DMS 273 treated with DMSO at 0.1 percent for 48 hours (cell line): ENCODE results near the gene SCFD2.
"Not testable (repeated sequence)": the region's sequence is repeated elsewhere in the genome, so short reads cannot be mapped to it uniquely, and the experiment has no call there.

Experiments
- DNase-seq: peaks from one replicate; lab custom pipeline; 2025; lab: John Stamatoyannopoulos, UW

SCFD2 gene

GRCh38 chr4:53346392-53346791, 19.5 kb downstream of the SCFD2 start:
- not testable (repeated sequence) for DNase-seq

DNA sequence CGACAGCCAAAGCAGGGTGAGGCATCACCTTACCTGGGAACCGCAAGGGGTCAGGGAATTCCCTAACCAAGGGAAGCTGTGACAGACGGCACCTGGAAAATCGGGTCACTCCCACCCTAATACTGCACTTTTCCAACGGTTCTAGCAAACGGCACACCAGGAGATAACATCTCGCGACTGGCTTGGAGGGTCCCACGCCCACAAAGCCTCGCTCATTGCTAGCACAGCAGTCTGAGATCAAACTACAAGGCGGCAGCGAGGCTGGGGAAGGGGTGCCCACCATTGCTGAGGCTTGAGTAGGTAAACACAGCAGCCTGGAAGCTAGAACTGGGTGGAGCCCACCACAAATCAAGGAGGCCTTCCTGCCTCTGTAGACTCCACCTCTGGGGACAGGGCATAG, 25.7 kb downstream of the SCFD2 start:
- not testable (repeated sequence) for DNase-seq

- DNase-seq: not testable (repeated sequence)
Observed at GRCh38 chr4:53334916-53335315, 30.9 kb downstream of the SCFD2 start.

- no peak for DNase-seq
Observed at GRCh38 chr4:53326535-53326934, 39.3 kb downstream of the SCFD2 start.

DNA sequence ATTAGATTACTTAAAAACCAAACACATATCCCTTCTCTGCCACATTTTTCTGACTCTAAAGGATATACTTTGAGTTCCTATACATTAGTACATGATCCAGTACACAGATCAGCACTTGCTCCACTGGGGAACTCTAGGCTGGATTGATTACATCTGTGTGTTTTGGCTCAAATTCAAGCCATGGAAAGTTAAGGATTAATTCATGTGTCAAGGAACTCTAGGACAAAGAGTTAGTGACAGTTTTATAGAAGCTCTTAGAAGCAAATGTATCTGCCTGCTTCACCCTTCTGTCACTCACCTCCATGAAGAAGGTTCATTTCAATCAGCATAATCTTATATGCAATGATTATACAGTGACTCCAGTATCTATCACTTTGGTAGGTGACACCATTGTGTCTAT, 43.2 kb downstream of the SCFD2 start:
- DNase-seq: no peak

GRCh38 chr4:53321984-53322289, 43.9 kb downstream of the SCFD2 start:
- no peak for DNase-seq

- no peak for DNase-seq
Observed at GRCh38 chr4:53321151-53321983, 44.5 kb downstream of the SCFD2 start.

- DNase-seq: no peak
Observed at GRCh38 chr4:53315300-53315699, 50.6 kb downstream of the SCFD2 start.

- no peak for DNase-seq
Observed at GRCh38 chr4:53314252-53314651, 51.6 kb downstream of the SCFD2 start.

DNA sequence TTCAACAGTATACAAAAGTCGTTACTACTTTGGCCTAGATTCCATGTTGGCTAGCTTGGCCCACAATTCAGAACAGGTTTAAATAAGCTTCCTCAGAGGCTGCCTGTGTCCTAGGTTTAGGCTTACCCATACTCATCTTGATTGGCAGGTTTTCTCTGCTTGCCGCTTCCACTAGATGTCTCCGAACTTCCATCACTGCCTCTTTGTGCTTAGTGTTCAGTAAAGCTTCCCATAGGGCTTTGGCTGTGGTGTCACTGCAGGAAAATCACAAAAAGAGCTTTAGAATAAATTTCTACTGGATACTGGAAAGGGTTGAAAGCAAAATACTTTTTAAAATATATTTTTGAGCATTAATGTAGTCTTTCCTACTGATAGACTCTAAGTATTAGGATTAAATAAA, 52.4 kb downstream of the SCFD2 start:
- DNase-seq: no peak

GRCh38 chr4:53309321-53310040, 56.4 kb downstream of the SCFD2 start:
- no peak for DNase-seq

GRCh38 chr4:53307819-53308780, 57.8 kb downstream of the SCFD2 start:
- DNase-seq: no peak

GRCh38 chr4:53307210-53307609, 58.7 kb downstream of the SCFD2 start:
- no peak for DNase-seq

DNA sequence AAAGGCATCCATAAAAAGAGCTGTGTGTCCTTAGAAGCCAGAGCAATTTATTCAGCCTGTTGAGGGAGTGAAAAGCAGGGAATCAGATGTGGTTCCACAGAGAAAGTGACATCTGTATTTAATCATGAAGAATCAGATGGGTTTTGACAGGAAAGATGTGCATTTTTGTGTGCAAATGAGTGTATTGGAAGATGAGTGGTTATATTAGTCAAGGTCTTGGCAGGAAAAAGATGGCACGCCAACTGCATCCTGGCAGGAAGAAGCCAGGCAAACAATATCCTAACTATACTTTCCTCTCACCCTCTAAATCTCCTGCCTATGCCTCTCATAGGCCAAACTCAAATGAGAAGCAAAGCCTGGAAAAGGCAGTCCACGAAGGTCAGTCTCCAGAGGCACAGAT, 59.1 kb downstream of the SCFD2 start:
- no peak for DNase-seq

DNA sequence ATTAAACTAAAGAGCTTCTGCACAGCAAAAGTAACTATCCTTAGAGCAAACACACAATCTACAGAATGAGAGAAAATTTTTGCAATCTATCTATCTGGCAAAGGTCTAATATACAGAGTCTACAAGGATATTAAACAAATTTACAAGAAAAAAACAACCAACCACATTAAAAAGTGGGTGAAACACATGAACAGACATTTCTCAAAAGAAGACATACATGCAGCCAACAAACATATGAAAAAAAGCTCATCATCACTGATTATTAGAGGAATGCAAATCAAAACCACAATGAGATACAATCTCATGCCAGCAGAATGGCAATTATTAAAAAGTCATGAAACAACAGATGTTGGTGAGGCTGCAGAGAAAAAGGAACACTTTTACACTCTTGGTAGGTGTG, 73.7 kb downstream of the SCFD2 start:
- not testable (repeated sequence) for DNase-seq

GRCh38 chr4:53281438-53281837, 84.4 kb downstream of the SCFD2 start:
- DNase-seq: peak; percentile 12

DNA sequence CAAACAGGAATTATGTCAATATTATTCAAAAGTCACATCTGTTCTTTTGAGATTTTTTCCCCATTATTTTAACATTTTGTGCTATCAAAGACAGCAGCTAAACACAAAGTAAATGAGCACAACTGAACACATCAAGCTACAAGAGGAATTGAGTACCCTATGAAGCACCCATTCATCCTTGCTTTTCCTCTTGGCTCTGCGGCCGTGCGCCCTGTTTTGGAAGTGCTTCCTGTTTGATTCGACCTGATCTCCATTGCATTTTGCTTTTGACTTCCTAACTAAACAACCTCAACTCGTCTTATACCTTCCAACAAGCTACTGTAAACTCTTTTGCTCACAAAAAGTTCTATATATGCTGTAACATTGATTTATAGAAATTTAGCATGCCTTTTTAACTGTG, 85.0 kb downstream of the SCFD2 start:
- DNase-seq: no peak

DNA sequence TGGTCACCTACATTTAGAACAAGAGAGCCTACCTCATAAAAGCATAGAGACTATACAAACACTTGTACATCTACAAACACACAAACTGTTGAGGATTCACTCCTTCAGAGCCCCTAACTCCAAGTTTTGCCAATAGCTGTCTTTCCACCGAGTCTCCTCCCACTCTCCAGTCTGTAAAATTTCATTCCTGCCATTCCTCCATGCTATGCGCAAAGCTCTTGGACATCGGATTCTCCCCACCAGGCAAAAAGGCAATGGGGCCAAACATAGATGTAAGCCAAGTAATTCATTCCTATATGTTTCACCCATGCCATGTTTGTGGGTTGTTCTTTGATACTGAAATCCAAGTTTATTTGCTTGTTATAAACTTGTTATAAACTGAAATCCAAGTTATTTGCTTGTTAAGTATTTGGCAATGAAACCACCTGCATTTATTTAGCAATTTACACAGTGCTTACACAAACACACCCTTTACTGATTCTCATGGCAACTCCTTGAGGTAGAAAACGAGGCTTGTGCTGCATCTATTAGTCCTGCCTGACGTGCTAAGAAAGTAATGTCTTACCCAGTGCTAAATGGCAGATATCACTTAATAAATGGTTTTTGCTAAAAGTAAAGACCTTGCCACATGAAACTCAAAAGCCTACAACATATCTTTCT, 91.1 kb downstream of the SCFD2 start:
- DNase-seq: no peak

DNA sequence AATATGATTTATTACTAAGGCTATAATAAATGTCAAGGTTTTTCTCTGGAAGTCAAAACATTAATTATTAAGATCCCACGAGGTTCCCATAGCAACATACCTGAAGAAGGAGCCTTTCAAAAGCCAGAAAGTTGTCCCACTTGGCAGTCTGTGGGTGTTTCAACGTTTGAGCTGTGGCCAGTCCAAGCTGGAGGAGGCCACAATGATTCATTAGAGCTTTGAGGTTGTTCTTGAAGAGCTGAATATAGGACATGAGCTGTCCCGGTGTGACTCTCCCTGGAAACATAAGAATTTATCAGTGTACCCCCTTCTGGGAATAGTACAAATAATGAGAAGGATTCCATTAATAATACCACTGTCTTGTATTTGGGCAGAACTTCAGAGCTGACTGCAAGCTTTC, 92.1 kb downstream of the SCFD2 start:
- DNase-seq: no peak

DNA sequence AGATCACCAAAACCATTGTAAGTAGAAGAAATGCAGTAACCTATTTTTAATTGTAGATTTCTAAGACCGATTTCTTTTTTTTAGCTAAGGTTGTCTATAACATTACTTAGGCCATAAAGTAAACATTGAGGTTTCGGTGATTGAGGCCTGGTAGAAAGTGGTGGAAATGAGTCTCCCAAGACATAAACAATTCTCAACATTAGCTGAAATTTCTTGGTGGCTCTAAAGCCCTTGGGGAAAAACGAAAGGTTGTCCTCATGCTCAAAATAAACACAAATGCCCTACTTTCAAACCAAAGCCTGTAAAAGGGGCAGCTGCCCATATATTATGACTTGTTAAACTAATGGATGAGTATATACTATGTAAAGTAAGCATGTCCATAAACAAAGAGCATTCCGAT, 98.8 kb downstream of the SCFD2 start:
- no peak for DNase-seq

- not testable (repeated sequence) for DNase-seq
Observed at GRCh38 chr4:53255986-53256385, 109.9 kb downstream of the SCFD2 start.

- DNase-seq: no peak
Observed at GRCh38 chr4:53240573-53240972, 125.3 kb downstream of the SCFD2 start.
